ENCODE results near the gene MAP3K21. TPM values are rescaled to one million over a fixed set of nuclear protein-coding genes. Genes with fewer than 3 reads are reported as not detected.

Gene MAP3K21
- polyA plus RNA-seq, 1 donor from 2014 or later = 3.7 TPM

GRCh38 chr1:233315718-233316301, 11.7 kb upstream of the MAP3K21 start:
- Histone ChIP-seq H3K27ac (ENCODE audit: low read length) (no peak overlapping the region), H3K27me3 (ENCODE audit: insufficient read depth, low read depth, low read length) (no peaks in the 10 kb centered on the region), H2AFZ (ENCODE audit: low read depth, low read length) (no peak overlapping the region), H4K20me1 (ENCODE audit: insufficient read depth) (no peaks in the 10 kb centered on the region), H3K79me2 (replicated peaks; ENCODE audit: insufficient read depth, low read length) (no peaks in the 10 kb centered on the region), H3K4me3 (ENCODE audit: low read length) (no peak overlapping the region), H3K4me2 (ENCODE audit: low read length) (no peak overlapping the region), H3K9ac (ENCODE audit: low read length) (no peak overlapping the region), H3K9me2 (ENCODE audit: insufficient read depth, low read length) (no peaks in the 10 kb centered on the region), H3F3A (ENCODE audit: insufficient read depth, low read length, poor library complexity, severe bottlenecking) (no peaks in the 10 kb centered on the region), H3K9me3 (ENCODE audit: low read length) (no peaks in the 10 kb centered on the region), H3K36me3 (ENCODE audit: insufficient read depth, low read length) (no peaks in the 10 kb centered on the region)
- TF ChIP-seq RAD21 (conservative IDR thresholded peaks at IDR 0.05) (no peak), SMC3 (conservative IDR thresholded peaks at IDR 0.05; ENCODE audit: poor library complexity) (no peak), TAF1 (IDR thresholded peaks at IDR 0.05; ENCODE audit: low read depth) (no peak), MXI1 (conservative IDR thresholded peaks at IDR 0.05; ENCODE audit: poor library complexity, severe bottlenecking) (no peak), EZH2 (IDR thresholded peaks at IDR 0.05; ENCODE audit: borderline replicate concordance, insufficient read depth, low read length, poor library complexity, severe bottlenecking) (no peak), EP300 (conservative IDR thresholded peaks at IDR 0.05; ENCODE audit: poor library complexity, severe bottlenecking) (no peak), REST (IDR thresholded peaks at IDR 0.05; ENCODE audit: borderline replicate concordance) (no peak), CTCF (IDR thresholded peaks at IDR 0.05; ENCODE audit: poor library complexity, severe bottlenecking) (no peak), POLR2AphosphoS5 (IDR thresholded peaks at IDR 0.05) (no peak)

GRCh38 chr1:233316473-233316872, 11.1 kb upstream of the MAP3K21 start:
- no peak overlapping the region for H3K27ac ChIP-seq (ENCODE audit: low read length)
- no peaks in the 10 kb centered on the region for H3K9me3 ChIP-seq (ENCODE audit: low read length)
- TF ChIP-seq CTCF (IDR thresholded peaks at IDR 0.05; ENCODE audit: poor library complexity, severe bottlenecking) (no peak), MXI1 (conservative IDR thresholded peaks at IDR 0.05; ENCODE audit: poor library complexity, severe bottlenecking) (no peak), EP300 (conservative IDR thresholded peaks at IDR 0.05; ENCODE audit: poor library complexity, severe bottlenecking) (no peak)
- H3K27me3 ChIP-seq (ENCODE audit: insufficient read depth, low read depth, low read length) = no peaks in the 10 kb centered on the region
- H2AFZ ChIP-seq (ENCODE audit: low read depth, low read length) = no peak overlapping the region
- no peak overlapping the region for H3K4me2 ChIP-seq (ENCODE audit: low read length)
- H4K20me1 ChIP-seq (ENCODE audit: insufficient read depth) = no peaks in the 10 kb centered on the region
- H3K9ac ChIP-seq (ENCODE audit: low read length) = no peak overlapping the region
- no peaks in the 10 kb centered on the region for H3F3A ChIP-seq (ENCODE audit: insufficient read depth, low read length, poor library complexity, severe bottlenecking)
- no peaks in the 10 kb centered on the region for H3K36me3 ChIP-seq (ENCODE audit: insufficient read depth, low read length)
- no peaks in the 10 kb centered on the region for H3K79me2 ChIP-seq (replicated peaks; ENCODE audit: insufficient read depth, low read length)
- H3K4me3 ChIP-seq (ENCODE audit: low read length) = no peak overlapping the region
- no peaks in the 10 kb centered on the region for H3K9me2 ChIP-seq (ENCODE audit: insufficient read depth, low read length)

Measured in neural cell (in vitro differentiated cells).